IPS DF 6.9 (cell line): ENCODE measurements around the gene ZNF74.
"Not testable (repeated sequence)": the region's sequence is repeated elsewhere in the genome, so short reads cannot be mapped to it uniquely, and the experiment has no call there.

Experiments
- DNase-seq: peaks from one replicate; pipeline ENCODE4 v3.0.0-alpha.2; 2013; ENCODE audit warnings: low read depth, low spot score
- H3K27ac ChIP-seq: one replicate; pipeline ENCODE4 v1.5.1; 2013; ENCODE audit warnings: low read length, control low read depth
- H3K27me3 ChIP-seq: 2 replicates; pipeline ENCODE4 v1.6.1; 2013; ENCODE audit warnings: mild to moderate bottlenecking, low read length; ENCODE audit not compliant: control insufficient read depth, insufficient read depth
- H3K36me3 ChIP-seq: 2 replicates; pipeline ENCODE4 v1.6.1; 2013; ENCODE audit warnings: low read length; ENCODE audit not compliant: control insufficient read depth, insufficient read depth
- H3K4me1 ChIP-seq: 2 replicates; pipeline ENCODE4 v1.6.1; 2013; ENCODE audit warnings: low read length; ENCODE audit not compliant: control insufficient read depth, insufficient read depth
- H3K4me3 ChIP-seq: 2 replicates; pipeline ENCODE4 v1.5.1; 2013; ENCODE audit warnings: mild to moderate bottlenecking, low read length
- H3K9me3 ChIP-seq: 2 replicates; pipeline ENCODE4 v1.6.1; 2013; ENCODE audit warnings: low read length, inconsistent platforms; ENCODE audit not compliant: control insufficient read depth, insufficient read depth
- WGBS: extraction: QIAGEN DNeasy Blood & Tissue Kit; methylation state at CpG from one replicate; pipeline ENCODE4 v1.1.7; 2013; ENCODE audit warnings: mixed read lengths, missing lambda C conversion rate; ENCODE audit not compliant: insufficient read length, insufficient coverage; 5-methylcytosine and 5-hydroxymethylcytosine counted together

Gene ZNF74

GRCh38 chr22:20360866-20361751 is 32.8 kb upstream of the ZNF74 start:
- not testable (repeated sequence) for H3K4me3 ChIP-seq, H3K27ac ChIP-seq, H3K36me3 ChIP-seq, DNase-seq, H3K4me1 ChIP-seq, H3K27me3 ChIP-seq, H3K9me3 ChIP-seq
- WGBS: no CpG with 5 or more reads among the region's 145 CpGs

GRCh38 chr22:20361752-20362229 is 32.2 kb upstream of the ZNF74 start:
- not testable (repeated sequence) for H3K27ac ChIP-seq, H3K36me3 ChIP-seq, H3K4me1 ChIP-seq, H3K9me3 ChIP-seq, H3K27me3 ChIP-seq, DNase-seq, H3K4me3 ChIP-seq
- no CpG with 5 or more reads among the region's 54 CpGs for WGBS

- not testable (repeated sequence) for DNase-seq, H3K9me3 ChIP-seq, H3K27ac ChIP-seq, H3K4me1 ChIP-seq, H3K27me3 ChIP-seq, H3K36me3 ChIP-seq, H3K4me3 ChIP-seq
- no CpG with 5 or more reads among the region's 10 CpGs for WGBS
Observed at GRCh38 chr22:20362403-20362802, 31.5 kb upstream of the ZNF74 start.

- H3K36me3 ChIP-seq, H3K4me1 ChIP-seq, H3K27me3 ChIP-seq, H3K4me3 ChIP-seq, H3K27ac ChIP-seq, H3K9me3 ChIP-seq, DNase-seq: not testable (repeated sequence)
- WGBS: no CpG with 5 or more reads among the region's 11 CpGs
Observed at GRCh38 chr22:20364335-20365260, 29.4 kb upstream of the ZNF74 start.

- WGBS: no CpG with 5 or more reads among the region's 9 CpGs
- not testable (repeated sequence) for H3K27ac ChIP-seq, DNase-seq, H3K9me3 ChIP-seq, H3K4me3 ChIP-seq, H3K4me1 ChIP-seq, H3K36me3 ChIP-seq, H3K27me3 ChIP-seq
Observed at GRCh38 chr22:20366841-20367240, 27.1 kb upstream of the ZNF74 start.

GRCh38 chr22:20368875-20369274 is 25.1 kb upstream of the ZNF74 start:
- H3K4me1 ChIP-seq, H3K36me3 ChIP-seq, DNase-seq, H3K4me3 ChIP-seq, H3K9me3 ChIP-seq, H3K27ac ChIP-seq, H3K27me3 ChIP-seq: not testable (repeated sequence)
- WGBS: no CpG with 5 or more reads among the region's 9 CpGs

- no CpG with 5 or more reads among the region's 6 CpGs for WGBS
- not testable (repeated sequence) for H3K36me3 ChIP-seq, H3K27ac ChIP-seq, H3K4me3 ChIP-seq, H3K27me3 ChIP-seq, DNase-seq, H3K9me3 ChIP-seq, H3K4me1 ChIP-seq
Observed at GRCh38 chr22:20371687-20372086, 22.3 kb upstream of the ZNF74 start.

GRCh38 chr22:20372406-20372854 is 21.5 kb upstream of the ZNF74 start:
- DNase-seq, H3K4me1 ChIP-seq, H3K27ac ChIP-seq, H3K27me3 ChIP-seq, H3K9me3 ChIP-seq, H3K36me3 ChIP-seq, H3K4me3 ChIP-seq: not testable (repeated sequence)
- no CpG with 5 or more reads among the region's 8 CpGs for WGBS

GRCh38 chr22:20373195-20373706 is 20.7 kb upstream of the ZNF74 start:
- not testable (repeated sequence) for H3K27ac ChIP-seq, DNase-seq
- WGBS: no CpG with 5 or more reads among the region's 6 CpGs

GRCh38 chr22:20374130-20374529 is 19.8 kb upstream of the ZNF74 start:
- no CpG with 5 or more reads among the region's 2 CpGs for WGBS
- not testable (repeated sequence) for H3K4me1 ChIP-seq, H3K27ac ChIP-seq, DNase-seq, H3K9me3 ChIP-seq, H3K36me3 ChIP-seq, H3K27me3 ChIP-seq, H3K4me3 ChIP-seq

More at GRCh38 chr22:20373195-20373706, 20.7 kb upstream of the ZNF74 start:
- not testable (repeated sequence) for H3K4me1 ChIP-seq, H3K36me3 ChIP-seq, H3K9me3 ChIP-seq, H3K27me3 ChIP-seq, H3K4me3 ChIP-seq
